GM08714 (cell line): ENCODE data around the gene CAMTA2.
A peak's percentile ranks its signal among the peaks of the same experiment; 100 is the strongest.

Experiments
- H3K4me3 ChIP-seq: fragments of 200-500 bp; sonication (Bioruptor generic); 2 replicates; pipeline ENCODE4 v1.5.1; 2014; ENCODE audit warnings: mild to moderate bottlenecking, low read length, inconsistent platforms
- ZNF274 ChIP-seq: IDR thresholded peaks from 2 replicates; pipeline ENCODE4 v1.6.1; 2012; ENCODE audit warnings: mild to moderate bottlenecking, low read depth, low read length

The CAMTA2 gene

GRCh38 chr17:5019475-5019956 lies 32.0 kb upstream of the CAMTA2 start:
- no peak for TF ChIP-seq ZNF274

GRCh38 chr17:5014357-5014756 lies 26.9 kb upstream of the CAMTA2 start:
- H3K4me3 ChIP-seq: no peak overlapping the region
- TF ChIP-seq ZNF274: no peak

More at GRCh38 chr17:5019475-5019956, 32.0 kb upstream of the CAMTA2 start:
- H3K4me3 ChIP-seq: no peak overlapping the region

GRCh38 chr17:5011928-5012327 lies 24.5 kb upstream of the CAMTA2 start:
- H3K4me3 ChIP-seq: no peak overlapping the region
- no peak for TF ChIP-seq ZNF274

GRCh38 chr17:5003214-5003867 lies 15.9 kb upstream of the CAMTA2 start:
- no peak overlapping the region for H3K4me3 ChIP-seq
- TF ChIP-seq ZNF274: no peak

- no peak overlapping the region for H3K4me3 ChIP-seq
- no peak for TF ChIP-seq ZNF274
These were observed 14.8 kb upstream of the CAMTA2 start for GRCh38 chr17:5002121-5002788.

- no peak for TF ChIP-seq ZNF274
- no peak overlapping the region for H3K4me3 ChIP-seq
These were observed 12.8 kb upstream of the CAMTA2 start for GRCh38 chr17:5000237-5000639.

- TF ChIP-seq ZNF274: no peak
- H3K4me3 ChIP-seq: peak overlapping the region; percentile 85; the same call in 1 of the 2 replicates
These were observed 12.1 kb upstream of the CAMTA2 start for GRCh38 chr17:4999430-5000093.

GRCh38 chr17:4998732-4999429 lies 11.4 kb upstream of the CAMTA2 start:
- H3K4me3 ChIP-seq: peak overlapping the region; percentile 85
- no peak for TF ChIP-seq ZNF274

GRCh38 chr17:4998027-4998731 lies 10.7 kb upstream of the CAMTA2 start:
- TF ChIP-seq ZNF274: no peak
- peak overlapping the region; percentile 85 for H3K4me3 ChIP-seq

GRCh38 chr17:4997302-4998026 lies 10.0 kb upstream of the CAMTA2 start, which contains the start of the genes INCA1 and KIF1C:
INCA1 (minus strand) TSS chr17:4997522; CDS start chr17:4994437, 3,085 bp downstream.
KIF1C (plus strand) TSS chr17:4997950; CDS start chr17:5000247, 2,297 bp downstream.
- H3K4me3 ChIP-seq: peak within 1 kb of the TSS; percentile 85
- no peak for TF ChIP-seq ZNF274

GRCh38 chr17:4994081-4994595 lies 6.7 kb upstream of the CAMTA2 start:
- H3K4me3 ChIP-seq: no peak overlapping the region

GRCh38 chr17:4987767-4988567 lies 492 bp upstream of the CAMTA2 start:
- peak overlapping the region; percentile 75 for H3K4me3 ChIP-seq
- no peak for TF ChIP-seq ZNF274

More at GRCh38 chr17:4994081-4994595, 6.7 kb upstream of the CAMTA2 start:
- no peak for TF ChIP-seq ZNF274
